OCI-LY3 (cell line): ENCODE data around the gene FFAR4.

Experiments used
- CTCF ChIP-seq: fragments of 200-600, 300-600 bp; sonication (generic); IDR thresholded peaks from 2 replicates; pipeline ENCODE4 v1.5.1; 2014; ENCODE audit warnings: antibody characterized with exemption, low read length, low read depth
- EZH2phosphoT487 ChIP-seq: fragments of 200-600 bp; shearing (Covaris generic); IDR thresholded peaks from 2 replicates; pipeline ENCODE4 v1.6.1; 2018; ENCODE audit warnings: antibody characterized with exemption, mixed run types, low read depth

GRCh38 chr10:93548376-93549071 lies 17.9 kb upstream of the FFAR4 start:
- TF ChIP-seq CTCF (no peak), EZH2phosphoT487 (no peak)
